ENCODE measurements around the gene ZPLD1. TPM values are rescaled to one million over a fixed set of nuclear protein-coding genes. Genes with fewer than 3 reads are reported as not detected.

Gene ZPLD1
- polyA plus RNA-seq, 4 donors: 0.03 to 0.43 TPM; not detected in 2

- no peaks in the 10 kb centered on the region for H3K9me3 ChIP-seq (ENCODE audit: control insufficient read depth in 2 of 2, insufficient read depth in 1 of 2, low read depth in 1 of 2, low read length in 1 of 2)
- H3K36me3 ChIP-seq (ENCODE audit: control insufficient read depth in 3 of 3, insufficient read depth in 2 of 3, low read depth in 1 of 3, low read length in 3 of 3): no peaks in the 10 kb centered on the region
- no peak overlapping the region for H3K27ac ChIP-seq (ENCODE audit: low read depth in 1 of 3, low read length in 2 of 3)
- FAIRE-seq: no peak
- 66 to 78% (median 71%) methylated on average over 5 of the region's 5 CpGs for WGBS, 3 donors
- DNase-seq: no peak
- H3K27me3 ChIP-seq (ENCODE audit: control insufficient read depth in 3 of 3, insufficient read depth in 3 of 3, low read length in 3 of 3): no peaks in the 10 kb centered on the region
- H3K4me1 ChIP-seq (ENCODE audit: control insufficient read depth in 3 of 3, insufficient read depth in 2 of 3, low read depth in 1 of 3, low read length in 2 of 3): peaks cover 0 to 2% (median 0%) of the 10 kb centered on the region in 3 donors
- H3K4me3 ChIP-seq (ENCODE audit: low read depth in 1 of 3, low read length in 3 of 3): no peak overlapping the region
Observed at GRCh38 chr3:102512734-102513504, 78.1 kb downstream of the ZPLD1 start.

DNA sequence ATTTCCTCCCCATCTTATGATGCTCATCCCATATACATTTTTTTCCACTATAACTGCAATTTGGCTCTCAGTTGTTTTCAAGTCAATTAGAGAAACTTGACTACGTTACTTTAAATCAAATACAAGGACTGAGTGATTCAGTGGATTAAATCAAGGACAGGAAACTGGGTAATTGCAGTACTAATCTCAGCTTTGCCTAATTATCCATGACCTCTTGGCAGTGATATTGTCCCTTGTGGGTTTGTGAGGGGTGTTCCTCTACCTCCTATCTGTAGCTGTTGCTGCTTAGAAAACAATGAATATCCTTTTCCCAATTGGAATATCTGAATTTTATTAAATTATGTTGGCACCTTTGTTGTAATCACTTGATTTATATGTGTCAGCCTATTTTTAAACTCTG is 79.4 kb downstream of the ZPLD1 start:
- no peak for DNase-seq
- Histone ChIP-seq H3K9me3 (ENCODE audit: control insufficient read depth in 2 of 2, insufficient read depth in 1 of 2, low read depth in 1 of 2, low read length in 1 of 2) (peaks cover 0 to 1% of the 10 kb centered on the region in 2 donors), H3K4me3 (ENCODE audit: low read depth in 1 of 3, low read length in 3 of 3) (no peak overlapping the region), H3K4me1 (ENCODE audit: control insufficient read depth in 3 of 3, insufficient read depth in 2 of 3, low read depth in 1 of 3, low read length in 2 of 3) (peaks cover 0 to 2% (median 0%) of the 10 kb centered on the region in 3 donors), H3K27ac (ENCODE audit: low read depth in 1 of 3, low read length in 2 of 3) (no peak overlapping the region), H3K36me3 (ENCODE audit: control insufficient read depth in 3 of 3, insufficient read depth in 2 of 3, low read depth in 1 of 3, low read length in 3 of 3) (no peaks in the 10 kb centered on the region), H3K27me3 (ENCODE audit: control insufficient read depth in 3 of 3, insufficient read depth in 3 of 3, low read length in 3 of 3) (no peaks in the 10 kb centered on the region)
- 5 to 32% (median 20%) methylated on average over 1 of the region's 1 CpG for WGBS, 3 donors
- no peak for FAIRE-seq

DNA sequence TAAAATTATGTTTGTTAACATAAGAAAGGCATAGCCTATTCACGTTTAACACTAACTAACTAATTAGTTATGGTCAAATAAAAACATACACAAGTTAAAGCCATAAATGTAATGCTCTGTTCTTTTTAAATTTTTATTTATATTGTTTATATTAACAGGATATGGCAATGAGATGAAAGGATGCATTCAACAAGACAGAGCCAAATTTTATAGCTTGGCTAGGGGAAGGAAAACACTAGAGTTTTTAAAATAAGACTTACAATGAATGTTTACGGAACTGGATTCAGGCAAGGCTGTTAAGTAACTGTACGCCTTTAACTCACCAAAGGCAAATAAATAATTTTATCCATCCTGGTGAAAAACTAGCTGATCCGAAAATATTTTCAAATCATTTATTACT is 86.4 kb downstream of the ZPLD1 start:
- Histone ChIP-seq H3K27ac (ENCODE audit: low read depth in 1 of 3, low read length in 2 of 3) (no peak overlapping the region), H3K4me3 (ENCODE audit: low read depth in 1 of 3, low read length in 3 of 3) (no peak overlapping the region), H3K4me1 (ENCODE audit: control insufficient read depth in 3 of 3, insufficient read depth in 2 of 3, low read depth in 1 of 3, low read length in 2 of 3) (peaks cover 0 to 3% (median 0%) of the 10 kb centered on the region in 3 donors), H3K9me3 (ENCODE audit: control insufficient read depth in 2 of 2, insufficient read depth in 1 of 2, low read depth in 1 of 2, low read length in 1 of 2) (peaks cover 0 to 4% of the 10 kb centered on the region in 2 donors), H3K36me3 (ENCODE audit: control insufficient read depth in 3 of 3, insufficient read depth in 2 of 3, low read depth in 1 of 3, low read length in 3 of 3) (no peaks in the 10 kb centered on the region), H3K27me3 (ENCODE audit: control insufficient read depth in 3 of 3, insufficient read depth in 3 of 3, low read length in 3 of 3) (no peaks in the 10 kb centered on the region)
- WGBS, 3 donors: 11 to 33% (median 21%) methylated on average over 4 of the region's 4 CpGs
- FAIRE-seq (no peak), DNase-seq (no peak)

GRCh38 chr3:102525624-102526023 is 90.8 kb downstream of the ZPLD1 start:
- no peaks in the 10 kb centered on the region for H3K36me3 ChIP-seq (ENCODE audit: control insufficient read depth in 3 of 3, insufficient read depth in 2 of 3, low read depth in 1 of 3, low read length in 3 of 3)
- no peaks in the 10 kb centered on the region for H3K27me3 ChIP-seq (ENCODE audit: control insufficient read depth in 3 of 3, insufficient read depth in 3 of 3, low read length in 3 of 3)
- peaks cover 0 to 3% (median 3%) of the 10 kb centered on the region in 3 donors for H3K4me1 ChIP-seq (ENCODE audit: control insufficient read depth in 3 of 3, insufficient read depth in 2 of 3, low read depth in 1 of 3, low read length in 2 of 3)
- FAIRE-seq: no peak
- no peak overlapping the region for H3K4me3 ChIP-seq (ENCODE audit: low read depth in 1 of 3, low read length in 3 of 3)
- no peaks in the 10 kb centered on the region for H3K9me3 ChIP-seq (ENCODE audit: control insufficient read depth in 2 of 2, insufficient read depth in 1 of 2, low read depth in 1 of 2, low read length in 1 of 2)
- no peak overlapping the region for H3K27ac ChIP-seq (ENCODE audit: low read depth in 1 of 3, low read length in 2 of 3)
- no peak for DNase-seq

- Histone ChIP-seq H3K9me3 (ENCODE audit: control insufficient read depth in 2 of 2, insufficient read depth in 1 of 2, low read depth in 1 of 2, low read length in 1 of 2) (no peaks in the 10 kb centered on the region), H3K36me3 (ENCODE audit: control insufficient read depth in 3 of 3, insufficient read depth in 2 of 3, low read depth in 1 of 3, low read length in 3 of 3) (no peaks in the 10 kb centered on the region), H3K4me3 (ENCODE audit: low read depth in 1 of 3, low read length in 3 of 3) (no peak overlapping the region), H3K27ac (ENCODE audit: low read depth in 1 of 3, low read length in 2 of 3) (no peak overlapping the region), H3K4me1 (ENCODE audit: control insufficient read depth in 3 of 3, insufficient read depth in 2 of 3, low read depth in 1 of 3, low read length in 2 of 3) (peaks cover 0 to 3% (median 3%) of the 10 kb centered on the region in 3 donors), H3K27me3 (ENCODE audit: control insufficient read depth in 3 of 3, insufficient read depth in 3 of 3, low read length in 3 of 3) (no peaks in the 10 kb centered on the region)
- FAIRE-seq: no peak
- DNase-seq: no peak
- WGBS, 3 donors: 43 to 68% (median 51%) methylated on average over 3 of the region's 3 CpGs
Observed at GRCh38 chr3:102526865-102527264, 92.0 kb downstream of the ZPLD1 start.

DNA sequence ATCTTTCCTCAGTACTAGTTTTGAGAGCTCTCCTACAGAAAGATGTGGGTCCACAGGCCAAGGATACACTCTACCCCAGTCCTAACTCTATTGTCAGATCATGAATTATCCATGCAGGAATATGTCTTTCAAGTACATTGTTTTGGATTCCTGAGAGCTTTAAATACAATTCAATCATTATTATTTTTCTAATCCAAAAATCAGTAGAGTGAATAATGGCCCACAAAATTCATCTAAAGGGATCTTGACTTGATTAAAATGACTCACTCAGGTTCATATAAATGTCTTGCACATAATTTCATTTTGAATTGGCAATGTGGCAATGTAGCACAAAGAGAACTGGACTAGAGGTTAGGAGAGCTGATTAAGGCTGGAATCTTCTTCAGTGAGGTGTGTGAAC is 93.9 kb downstream of the ZPLD1 start:
- H3K4me3 ChIP-seq (ENCODE audit: low read depth in 1 of 3, low read length in 3 of 3): no peak overlapping the region
- H3K27me3 ChIP-seq (ENCODE audit: control insufficient read depth in 3 of 3, insufficient read depth in 3 of 3, low read length in 3 of 3): no peaks in the 10 kb centered on the region
- peaks cover 0 to 3% (median 3%) of the 10 kb centered on the region in 3 donors for H3K4me1 ChIP-seq (ENCODE audit: control insufficient read depth in 3 of 3, insufficient read depth in 2 of 3, low read depth in 1 of 3, low read length in 2 of 3)
- no peaks in the 10 kb centered on the region for H3K9me3 ChIP-seq (ENCODE audit: control insufficient read depth in 2 of 2, insufficient read depth in 1 of 2, low read depth in 1 of 2, low read length in 1 of 2)
- H3K27ac ChIP-seq (ENCODE audit: low read depth in 1 of 3, low read length in 2 of 3): no peak overlapping the region
- FAIRE-seq (no peak), DNase-seq (no peak)
- no peaks in the 10 kb centered on the region for H3K36me3 ChIP-seq (ENCODE audit: control insufficient read depth in 3 of 3, insufficient read depth in 2 of 3, low read depth in 1 of 3, low read length in 3 of 3)

Measured in small intestine (tissue), 7 donors.